GM12878 (cell line): ENCODE measurements around the gene LSM14B. TPM values are rescaled to one million over a fixed set of nuclear protein-coding genes. Genes with fewer than 3 reads are reported as not detected.

Source experiments
- BCL11A ChIP-seq: IDR thresholded peaks from 2 replicates; pipeline ENCODE4 v1.6.1; 2011; ENCODE audit warnings: low read depth, low read length
- BMI1 ChIP-seq: fragments of 450-650 bp; IDR thresholded peaks from 2 replicates; pipeline ENCODE4 v1.6.1; 2016; ENCODE audit warnings: mild to moderate bottlenecking, moderate library complexity, borderline replicate concordance
- HDAC2 ChIP-seq: fragments of 200-600 bp; sonication (generic); IDR thresholded peaks from 2 replicates; pipeline ENCODE4 v1.6.1; 2017
- IRF4 ChIP-seq: IDR thresholded peaks from 2 replicates; pipeline ENCODE4 v1.6.1; 2011; ENCODE audit warnings: low read depth, low read length
- MYC ChIP-seq: IDR thresholded peaks from 2 replicates; pipeline ENCODE4 v1.6.1; 2011; ENCODE audit warnings: mild to moderate bottlenecking, low read length, moderate library complexity, inconsistent platforms; ENCODE audit not compliant: insufficient read depth, insufficient replicate concordance, insufficient read length, severe bottlenecking
- NBN ChIP-seq: fragments of 450-650 bp; IDR thresholded peaks from 2 replicates; pipeline ENCODE4 v1.6.1; 2016
- NFYA ChIP-seq: IDR thresholded peaks from 2 replicates; pipeline ENCODE4 v1.6.1; 2011; ENCODE audit warnings: low read depth, mild to moderate bottlenecking, low read length, improper control_type of control experiment, borderline replicate concordance
- POLR2AphosphoS5 ChIP-seq: IDR thresholded peaks from 2 replicates; pipeline ENCODE4 v1.6.1; 2011; ENCODE audit warnings: mild to moderate bottlenecking, low read length, inconsistent platforms
- RAD51 ChIP-seq: fragments of 450-650 bp; IDR thresholded peaks from 2 replicates; pipeline ENCODE4 v1.6.1; 2016; ENCODE audit warnings: moderate library complexity, mild to moderate bottlenecking, inconsistent platforms
- SUZ12 ChIP-seq: fragments of 200-600 bp; sonication (generic); IDR thresholded peaks from one replicate; pipeline ENCODE4 v1.6.1; 2018; ENCODE audit warnings: antibody characterized with exemption, mild to moderate bottlenecking; ENCODE audit not compliant: unreplicated experiment
- TAF1 ChIP-seq: IDR thresholded peaks from 2 replicates; pipeline ENCODE4 v1.6.1; 2011; ENCODE audit warnings: mild to moderate bottlenecking, low read depth, low read length, borderline replicate concordance
- TBL1XR1 ChIP-seq: IDR thresholded peaks from 2 replicates; pipeline ENCODE4 v1.6.1; 2012; ENCODE audit warnings: low read depth, low read length, improper control_type of control experiment
- YY1 ChIP-seq: IDR thresholded peaks from 2 replicates; pipeline ENCODE4 v1.6.1; 2011; ENCODE audit warnings: low read depth, mild to moderate bottlenecking, low read length
- ZSCAN29 ChIP-seq: fragments of 450-650 bp; IDR thresholded peaks from 2 replicates; pipeline ENCODE4 v1.6.1; 2017; ENCODE audit warnings: mild to moderate bottlenecking, moderate library complexity
- polyA plus RNA-seq, 11 experiments: library from polyadenylated mRNA; depleted of rRNA in 4 of 11; unstranded in 6 of 11; stranded (reverse) in 5 of 11; fragments of >200 nt; fragmentation: Nextera tagmentation in 4 of 11; fragmentation: Illumina TruSeq in 1 of 11; extraction: Ambion mirVana in 4 of 11; extraction: Trizol in 1 of 11; gene quantifications; 1 replicate in 1 of 11; 2 replicates in 10 of 11; pipeline versions ENCODE4 v1.2.1 to v1.2.3, GENCODE V29; 2011 to 2016; ENCODE audit warnings: inconsistent platforms in 2 of 11, missing spikeins in 2 of 11, low read depth in 1 of 11
- total RNA-seq, 4 experiments: library from RNA; depleted of rRNA in 3 of 4; stranded (reverse); fragments of >200 nt in 3 of 4; fragmentation: Illumina TruSeq in 1 of 4; extraction: Trizol in 1 of 4; gene quantifications; 2 replicates each; pipeline versions ENCODE4 v1.2.1 to v1.2.3, GENCODE V29; 2013 to 2021
- TF ChIP-seq, protein P1 (sequence below): fragments of 450-650 bp; IDR thresholded peaks from 2 replicates; pipeline ENCODE4 v1.6.1; 2018; ENCODE audit warnings: borderline replicate concordance, mild to moderate bottlenecking; ENCODE audit not compliant: partially characterized antibody
- TF ChIP-seq, protein P2 (sequence below): fragments of 450-650 bp; IDR thresholded peaks from 2 replicates; pipeline ENCODE4 v1.6.1; 2014; ENCODE audit warnings: mild to moderate bottlenecking
- TF ChIP-seq, protein P3 (sequence below): fragments of 450-650 bp; IDR thresholded peaks from 2 replicates; pipeline ENCODE4 v1.6.1; 2016; ENCODE audit warnings: mild to moderate bottlenecking, moderate library complexity, borderline replicate concordance

Gene LSM14B
- total and polyA plus RNA-seq, 10 of the 15 experiments (the other 5 are each of a cell fraction or from before 2014, with no cell fraction given), result 0.56 to 34.3 (median 15.6) TPM

DNA sequence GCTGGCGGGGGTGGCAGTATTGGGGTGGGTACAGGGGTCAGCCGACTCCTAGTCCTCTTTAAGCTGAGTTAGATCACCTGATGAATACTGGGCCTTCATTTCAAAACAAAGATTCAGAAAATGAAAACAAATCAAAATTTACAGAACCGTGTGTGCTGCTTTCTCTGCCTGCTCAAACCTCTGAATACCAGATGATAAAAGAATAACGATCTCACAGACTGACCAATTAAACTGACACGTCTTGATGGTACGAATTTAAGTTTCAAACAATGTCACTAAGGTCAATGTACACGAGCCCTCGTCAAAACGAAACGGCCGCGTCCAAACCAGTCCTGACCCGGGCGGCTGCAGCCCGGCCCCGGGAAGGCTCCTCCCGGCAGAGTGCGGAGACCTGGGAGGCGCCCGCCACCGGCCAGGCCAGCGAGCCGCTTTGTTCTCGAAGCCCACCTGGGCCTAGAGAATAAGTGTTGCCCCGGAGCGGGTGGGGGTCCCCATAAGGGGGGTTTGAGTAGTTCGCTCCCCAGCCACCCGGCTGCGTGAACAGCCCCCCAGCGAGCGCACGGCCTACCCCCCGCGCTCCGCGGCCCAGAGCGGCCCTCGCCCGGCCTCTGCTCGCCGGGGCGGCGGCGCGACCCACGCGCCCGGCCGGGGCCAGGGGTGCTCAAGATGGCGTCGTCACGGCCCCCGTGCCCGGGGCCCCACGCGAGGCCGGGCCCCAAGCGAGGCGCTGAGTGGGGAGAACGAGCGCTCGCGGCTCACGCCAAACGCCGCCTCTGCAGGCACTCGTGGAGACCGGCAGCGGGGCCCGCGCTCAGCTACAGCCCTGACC is 20.2 kb downstream of the LSM14B start (continued):
- TF ChIP-seq, protein P1, sequence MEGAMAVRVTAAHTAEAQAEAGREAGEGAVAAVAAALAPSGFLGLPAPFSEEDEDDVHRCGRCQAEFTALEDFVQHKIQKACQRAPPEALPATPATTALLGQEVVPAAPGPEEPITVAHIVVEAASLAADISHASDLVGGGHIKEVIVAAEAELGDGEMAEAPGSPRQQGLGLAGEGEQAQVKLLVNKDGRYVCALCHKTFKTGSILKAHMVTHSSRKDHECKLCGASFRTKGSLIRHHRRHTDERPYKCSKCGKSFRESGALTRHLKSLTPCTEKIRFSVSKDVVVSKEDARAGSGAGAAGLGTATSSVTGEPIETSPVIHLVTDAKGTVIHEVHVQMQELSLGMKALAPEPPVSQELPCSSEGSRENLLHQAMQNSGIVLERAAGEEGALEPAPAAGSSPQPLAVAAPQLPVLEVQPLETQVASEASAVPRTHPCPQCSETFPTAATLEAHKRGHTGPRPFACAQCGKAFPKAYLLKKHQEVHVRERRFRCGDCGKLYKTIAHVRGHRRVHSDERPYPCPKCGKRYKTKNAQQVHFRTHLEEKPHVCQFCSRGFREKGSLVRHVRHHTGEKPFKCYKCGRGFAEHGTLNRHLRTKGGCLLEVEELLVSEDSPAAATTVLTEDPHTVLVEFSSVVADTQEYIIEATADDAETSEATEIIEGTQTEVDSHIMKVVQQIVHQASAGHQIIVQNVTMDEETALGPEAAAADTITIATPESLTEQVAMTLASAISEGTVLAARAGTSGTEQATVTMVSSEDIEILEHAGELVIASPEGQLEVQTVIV, result no peak
- no peak for TF ChIP-seq ZSCAN29
- no peak for TF ChIP-seq IRF4
- TF ChIP-seq SUZ12, result no peak
- no peak for TF ChIP-seq TAF1
- TF ChIP-seq, protein P2, sequence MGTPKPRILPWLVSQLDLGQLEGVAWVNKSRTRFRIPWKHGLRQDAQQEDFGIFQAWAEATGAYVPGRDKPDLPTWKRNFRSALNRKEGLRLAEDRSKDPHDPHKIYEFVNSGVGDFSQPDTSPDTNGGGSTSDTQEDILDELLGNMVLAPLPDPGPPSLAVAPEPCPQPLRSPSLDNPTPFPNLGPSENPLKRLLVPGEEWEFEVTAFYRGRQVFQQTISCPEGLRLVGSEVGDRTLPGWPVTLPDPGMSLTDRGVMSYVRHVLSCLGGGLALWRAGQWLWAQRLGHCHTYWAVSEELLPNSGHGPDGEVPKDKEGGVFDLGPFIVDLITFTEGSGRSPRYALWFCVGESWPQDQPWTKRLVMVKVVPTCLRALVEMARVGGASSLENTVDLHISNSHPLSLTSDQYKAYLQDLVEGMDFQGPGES, result no peak
- TF ChIP-seq NFYA, result no peak
- peak; percentile 18 for TF ChIP-seq MYC
- TF ChIP-seq BMI1, result no peak
- TF ChIP-seq POLR2AphosphoS5, result no peak
- peak; percentile 87 for TF ChIP-seq YY1
- no peak for TF ChIP-seq RAD51
- no peak for TF ChIP-seq TBL1XR1
- TF ChIP-seq HDAC2, result no peak
- no peak for TF ChIP-seq BCL11A
- TF ChIP-seq, protein P3, sequence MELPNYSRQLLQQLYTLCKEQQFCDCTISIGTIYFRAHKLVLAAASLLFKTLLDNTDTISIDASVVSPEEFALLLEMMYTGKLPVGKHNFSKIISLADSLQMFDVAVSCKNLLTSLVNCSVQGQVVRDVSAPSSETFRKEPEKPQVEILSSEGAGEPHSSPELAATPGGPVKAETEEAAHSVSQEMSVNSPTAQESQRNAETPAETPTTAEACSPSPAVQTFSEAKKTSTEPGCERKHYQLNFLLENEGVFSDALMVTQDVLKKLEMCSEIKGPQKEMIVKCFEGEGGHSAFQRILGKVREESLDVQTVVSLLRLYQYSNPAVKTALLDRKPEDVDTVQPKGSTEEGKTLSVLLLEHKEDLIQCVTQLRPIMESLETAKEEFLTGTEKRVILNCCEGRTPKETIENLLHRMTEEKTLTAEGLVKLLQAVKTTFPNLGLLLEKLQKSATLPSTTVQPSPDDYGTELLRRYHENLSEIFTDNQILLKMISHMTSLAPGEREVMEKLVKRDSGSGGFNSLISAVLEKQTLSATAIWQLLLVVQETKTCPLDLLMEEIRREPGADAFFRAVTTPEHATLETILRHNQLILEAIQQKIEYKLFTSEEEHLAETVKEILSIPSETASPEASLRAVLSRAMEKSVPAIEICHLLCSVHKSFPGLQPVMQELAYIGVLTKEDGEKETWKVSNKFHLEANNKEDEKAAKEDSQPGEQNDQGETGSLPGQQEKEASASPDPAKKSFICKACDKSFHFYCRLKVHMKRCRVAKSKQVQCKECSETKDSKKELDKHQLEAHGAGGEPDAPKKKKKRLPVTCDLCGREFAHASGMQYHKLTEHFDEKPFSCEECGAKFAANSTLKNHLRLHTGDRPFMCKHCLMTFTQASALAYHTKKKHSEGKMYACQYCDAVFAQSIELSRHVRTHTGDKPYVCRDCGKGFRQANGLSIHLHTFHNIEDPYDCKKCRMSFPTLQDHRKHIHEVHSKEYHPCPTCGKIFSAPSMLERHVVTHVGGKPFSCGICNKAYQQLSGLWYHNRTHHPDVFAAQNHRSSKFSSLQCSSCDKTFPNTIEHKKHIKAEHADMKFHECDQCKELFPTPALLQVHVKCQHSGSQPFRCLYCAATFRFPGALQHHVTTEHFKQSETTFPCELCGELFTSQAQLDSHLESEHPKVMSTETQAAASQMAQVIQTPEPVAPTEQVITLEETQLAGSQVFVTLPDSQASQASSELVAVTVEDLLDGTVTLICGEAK, result no peak
- no peak for TF ChIP-seq NBN
- TF ChIP-seq, all 136 proteins: peak for 6
